IPS-18c (cell line): ENCODE measurements around the gene MAK.
"Not testable (repeated sequence)": the region's sequence is repeated elsewhere in the genome, so short reads cannot be mapped to it uniquely, and the experiment has no call there.

Experiments
- H3K4me3 ChIP-seq: 2 replicates; pipeline ENCODE4 v1.7.0; 2013; ENCODE audit warnings: low read depth, mild to moderate bottlenecking, low read length, moderate library complexity; ENCODE audit not compliant: insufficient read depth
- H3K9me3 ChIP-seq: one replicate; pipeline ENCODE4 v1.6.1; 2013; ENCODE audit warnings: mild to moderate bottlenecking, low read length, moderate library complexity; ENCODE audit not compliant: control insufficient read depth, insufficient read depth

Gene MAK

DNA sequence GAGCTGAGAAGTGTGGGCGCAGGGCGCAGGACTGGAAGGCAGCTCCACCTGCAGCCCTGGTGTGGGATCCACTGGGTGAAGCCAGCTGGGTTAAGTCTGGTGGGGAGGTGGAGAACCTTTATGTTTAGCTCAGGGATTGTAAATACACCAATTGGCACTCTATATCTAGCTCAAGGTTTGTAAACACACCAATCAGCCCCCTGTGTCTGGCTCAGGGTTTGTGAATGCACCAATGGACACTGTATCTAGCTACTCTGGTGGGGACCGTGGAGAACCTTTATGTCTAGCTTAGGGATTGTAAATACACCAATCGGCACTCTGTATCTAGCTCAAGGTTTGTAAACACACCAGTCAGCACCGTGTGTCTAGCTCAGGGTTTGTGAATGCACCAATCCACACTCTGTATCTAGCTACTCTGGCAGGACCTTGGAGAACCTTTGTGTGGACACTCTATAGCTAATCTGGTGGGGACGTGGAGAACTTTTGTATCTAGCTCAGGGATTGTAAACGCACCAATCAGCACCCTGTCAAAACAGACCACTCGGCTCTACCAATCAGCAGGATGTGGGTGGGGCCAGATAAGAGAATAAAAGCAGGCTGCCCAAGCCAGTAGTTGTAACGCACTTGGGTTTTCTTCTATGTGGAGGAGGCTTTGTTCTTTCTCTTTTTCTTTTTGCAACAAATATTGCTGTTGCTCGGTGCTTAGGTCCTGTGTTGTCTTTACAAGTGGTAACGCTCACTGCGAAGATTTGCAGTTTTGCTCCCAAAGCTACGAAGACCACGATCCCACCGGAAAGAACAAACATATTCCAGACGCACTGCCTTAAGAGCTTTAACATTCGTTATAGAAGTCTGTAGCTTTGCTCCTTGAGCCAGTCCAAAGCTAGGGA is 117.1 kb downstream of the MAK start:
- not testable (repeated sequence) for H3K9me3 ChIP-seq, H3K4me3 ChIP-seq

DNA sequence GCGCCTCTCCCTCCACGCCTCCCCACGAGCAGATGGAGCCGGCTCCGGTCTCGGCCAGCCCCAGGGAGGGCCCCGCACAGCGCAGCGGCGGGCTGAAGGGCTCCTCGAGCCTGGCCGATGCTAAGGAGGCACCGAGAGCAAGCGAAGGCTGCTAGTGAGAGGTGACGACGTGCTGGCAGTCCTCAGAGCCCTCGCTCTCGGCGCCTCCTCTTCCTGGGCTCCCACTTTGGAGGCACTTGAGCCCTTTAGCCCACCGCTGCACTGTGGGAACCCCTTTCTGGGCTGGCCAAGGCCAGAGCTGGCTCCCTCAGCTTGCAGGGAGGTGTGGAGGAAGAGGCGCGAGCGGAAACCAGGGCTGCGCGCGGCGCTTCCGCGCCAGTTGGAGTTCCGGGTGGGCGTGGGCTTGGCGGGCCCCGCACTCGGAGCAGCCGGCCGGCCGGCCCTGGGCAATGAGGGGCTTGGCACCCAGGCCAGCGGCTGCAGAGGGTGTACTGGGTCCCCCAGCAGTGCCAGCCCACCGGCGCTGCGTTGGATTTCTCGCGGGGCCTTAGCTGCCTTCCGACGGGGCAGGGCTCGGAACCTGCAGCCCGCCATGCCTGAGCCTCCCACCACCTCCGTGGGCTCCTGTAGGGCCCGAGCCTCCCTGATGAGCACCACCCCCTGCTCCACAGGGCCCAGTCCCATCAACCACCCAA is 117.9 kb downstream of the MAK start:
- Histone ChIP-seq H3K9me3 (peaks cover 8% of the 10 kb centered on the region), H3K4me3 (no peak overlapping the region)

GRCh38 chr6:10719964-10720264 is 118.4 kb downstream of the MAK start:
- no peak overlapping the region for H3K4me3 ChIP-seq
- H3K9me3 ChIP-seq = peaks cover 8% of the 10 kb centered on the region

DNA sequence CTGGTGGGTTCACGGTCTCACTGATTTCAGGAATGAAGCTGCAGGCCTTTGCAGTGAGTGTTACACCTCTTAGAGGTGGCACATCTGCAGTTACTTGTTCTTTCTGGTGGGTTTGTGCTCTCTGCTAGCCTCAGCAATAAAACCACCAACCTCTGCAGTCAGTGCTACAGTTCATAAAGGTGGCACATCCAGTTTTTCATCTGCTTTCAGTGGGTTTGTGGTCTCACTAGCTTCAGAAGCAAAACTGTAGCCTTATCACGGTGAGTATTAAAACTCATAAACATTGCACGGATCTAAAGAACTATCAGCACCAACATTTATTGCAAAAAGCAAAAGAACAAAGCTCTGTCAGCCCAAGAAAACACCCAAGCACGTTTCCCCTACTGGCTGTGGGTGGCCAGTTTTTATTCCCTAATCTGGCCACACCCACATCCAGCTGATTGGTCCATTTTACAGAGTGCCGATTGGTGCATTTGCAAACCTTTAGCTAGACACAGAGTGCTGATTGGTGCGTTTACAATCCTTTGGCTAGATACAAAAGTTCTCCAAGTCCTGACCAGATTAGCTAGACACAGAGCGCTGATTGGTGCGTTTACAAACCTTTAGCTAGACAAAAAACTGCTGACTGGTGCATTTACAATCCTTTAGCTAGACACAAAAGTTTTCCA is 118.9 kb downstream of the MAK start:
- Histone ChIP-seq H3K4me3 (no peak overlapping the region), H3K9me3 (peaks cover 8% of the 10 kb centered on the region)

GRCh38 chr6:10713962-10714361 is 124.4 kb downstream of the MAK start:
- Histone ChIP-seq H3K4me3 (no peak overlapping the region), H3K9me3 (peaks cover 8% of the 10 kb centered on the region)
